K562 (cell line): Measurements from ENCODE around the gene EXOG. TPM values are rescaled to one million over a fixed set of nuclear protein-coding genes. Genes with fewer than 3 reads are reported as not detected.

Experiments used
- ASH1L ChIP-seq: fragments of 450-650 bp; IDR thresholded peaks from 2 replicates; pipeline ENCODE4 v1.6.1; 2018; ENCODE audit warnings: borderline replicate concordance, mild to moderate bottlenecking, low read depth; ENCODE audit not compliant: partially characterized antibody
- CGGBP1 ChIP-seq: fragments of 250-450 bp; sonication (Bioruptor Pico); IDR thresholded peaks from 2 replicates; pipeline ENCODE4 v1.9.0; 2021; ENCODE audit warnings: mild to moderate bottlenecking
- CREB5 ChIP-seq: fragments of 250-450 bp; sonication (Bioruptor Pico); IDR thresholded peaks from 2 replicates; pipeline ENCODE4 v1.5.0; 2020; ENCODE audit warnings: mild to moderate bottlenecking
- ELF1 ChIP-seq: fragments of 200-800 bp; sonication (Bioruptor generic); IDR thresholded peaks from 2 replicates; pipeline ENCODE4 v1.6.1; 2016; ENCODE audit warnings: missing genetic modification characterization, missing compliant biosample characterization
- PBX2 ChIP-seq, 2 experiments: IDR thresholded peaks in 1 of 2; conservative IDR thresholded peaks in 1 of 2; 2 replicates each; pipeline ENCODE4 v1.6.1; 2016; ENCODE audit warnings: low read depth in 2 of 2, mild to moderate bottlenecking in 1 of 2, missing compliant biosample characterization in 1 of 2, missing genetic modification characterization in 1 of 2, moderate library complexity in 1 of 2
- TFE3 ChIP-seq: fragments of 450-650 bp; formaldehyde crosslinking; IDR thresholded peaks from 2 replicates; pipeline ENCODE4 v1.4.0; 2020; ENCODE audit warnings: mild to moderate bottlenecking, mixed read lengths
- ZBTB40 ChIP-seq, 2 experiments: fragments of 450-650 bp in 1 of 2; sonication (generic) in 1 of 2; formaldehyde crosslinking in 1 of 2; IDR thresholded peaks; 2 replicates each; pipeline versions ENCODE4 v1.7.1 to v1.9.0; 2016 to 2022; ENCODE audit warnings: inconsistent platforms in 1 of 2, mild to moderate bottlenecking in 1 of 2, missing genetic modification reagents in 1 of 2
- ZNF12 ChIP-seq: sonication (generic); formaldehyde crosslinking; IDR thresholded peaks from 2 replicates; pipeline ENCODE4 v1.4.0; 2020; ENCODE audit warnings: mild to moderate bottlenecking, missing genetic modification reagents
- ZNF217 ChIP-seq: sonication (generic); formaldehyde crosslinking; IDR thresholded peaks from 2 replicates; pipeline ENCODE4 v1.8.0; 2022; ENCODE audit warnings: mild to moderate bottlenecking, missing genetic modification reagents
- polyA plus RNA-seq, 8 experiments: library from polyadenylated mRNA; depleted of rRNA in 4 of 8; stranded (reverse) in 5 of 8; unstranded in 3 of 8; fragments of >200 nt; fragmentation: Nextera tagmentation in 2 of 8; fragmentation: Illumina TruSeq in 1 of 8; extraction: Ambion mirVana in 2 of 8; extraction: Trizol in 1 of 8; gene quantifications; 2 replicates each; pipeline versions ENCODE4 v1.2.1 to v1.2.3, GENCODE V29; 2011 to 2014; ENCODE audit warnings: inconsistent platforms in 1 of 8, missing spikeins in 1 of 8
- total RNA-seq, 7 experiments: library from RNA; depleted of rRNA in 6 of 7; stranded (reverse); fragments of >200 nt in 6 of 7; fragmentation: Illumina TruSeq in 2 of 7; extraction: Trizol in 2 of 7; gene quantifications; 2 replicates each; pipeline versions ENCODE4 v1.2.1 to v1.2.3, GENCODE V29; 2011 to 2021; ENCODE audit warnings: low replicate concordance in 1 of 7

The EXOG gene
- total and polyA plus RNA-seq, 9 of the 15 experiments (the other 6 are each of a cell fraction or from before 2014, with no cell fraction given) = 10.8 to 21.7 (median 14.8) TPM

- TF ChIP-seq PBX2 (CRISPR knock-in tag; IDR thresholded peaks at IDR 0.05; ENCODE audit: low read depth) = no peak
- TF ChIP-seq PBX2 (tag; conservative IDR thresholded peaks at IDR 0.05; ENCODE audit: low read depth) = no peak
- no peak for TF ChIP-seq CGGBP1
- no peak for TF ChIP-seq TFE3
- 0 out of 2 replicates have a peak, but pooled peaks have one; percentile 32 for TF ChIP-seq ELF1
- TF ChIP-seq ASH1L = no peak
- no peak for TF ChIP-seq CREB5 (CRISPR knock-in tag)
- TF ChIP-seq ZBTB40 (IDR thresholded peaks at IDR 0.05) = no peak
- TF ChIP-seq ZBTB40 (CRISPR knock-in tag; IDR thresholded peaks at IDR 0.05) = no peak
- no peak for TF ChIP-seq ZNF12 (CRISPR knock-in tag)
- TF ChIP-seq ZNF217 (CRISPR knock-in tag) = no peak
Measured at GRCh38 chr3:38457111-38458003, 38.8 kb upstream of the EXOG start (continued).
